GM18951 (cell line): ENCODE data around the gene CDH26.

Source experiments
- POLR2A ChIP-seq: IDR thresholded peaks from 4 replicates; pipeline ENCODE4 v1.6.1; 2011; ENCODE audit warnings: mild to moderate bottlenecking; ENCODE audit not compliant: insufficient read length, insufficient read depth; ENCODE audit errors: extremely low read depth
- in situ Hi-C: fragments of 300-500 bp; cut with MboI; formaldehyde crosslinking; loops from one replicate; pipeline ENCODE4 v1.12.0; 2022; ENCODE audit warnings: low sequenced_read_pairs, mixed read lengths, inconsistent platforms; ENCODE audit not compliant: unreplicated experiment

The CDH26 gene

DNA sequence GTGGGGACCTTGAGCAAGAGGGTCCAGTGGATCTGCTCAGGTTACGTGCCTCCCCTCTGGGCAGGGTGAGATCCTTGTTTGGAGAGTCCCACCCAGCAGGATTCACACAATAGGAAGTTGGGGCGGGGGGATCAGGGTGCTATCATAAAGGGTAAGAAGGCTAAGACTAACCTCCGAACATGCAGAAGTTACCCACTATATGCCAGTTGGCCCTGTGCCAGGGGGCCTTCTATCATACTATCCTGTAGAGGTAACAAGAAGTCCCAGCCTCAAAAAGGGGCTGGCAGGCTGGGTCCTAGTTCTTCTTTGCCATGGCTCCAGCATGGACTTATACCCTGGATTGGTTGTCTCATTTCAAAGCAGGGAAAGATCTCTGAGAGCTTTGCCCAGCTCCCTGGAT, 94.1 kb downstream of the CDH26 start:
- in situ Hi-C loops, result no loop called here
- no peak for TF ChIP-seq POLR2A

DNA sequence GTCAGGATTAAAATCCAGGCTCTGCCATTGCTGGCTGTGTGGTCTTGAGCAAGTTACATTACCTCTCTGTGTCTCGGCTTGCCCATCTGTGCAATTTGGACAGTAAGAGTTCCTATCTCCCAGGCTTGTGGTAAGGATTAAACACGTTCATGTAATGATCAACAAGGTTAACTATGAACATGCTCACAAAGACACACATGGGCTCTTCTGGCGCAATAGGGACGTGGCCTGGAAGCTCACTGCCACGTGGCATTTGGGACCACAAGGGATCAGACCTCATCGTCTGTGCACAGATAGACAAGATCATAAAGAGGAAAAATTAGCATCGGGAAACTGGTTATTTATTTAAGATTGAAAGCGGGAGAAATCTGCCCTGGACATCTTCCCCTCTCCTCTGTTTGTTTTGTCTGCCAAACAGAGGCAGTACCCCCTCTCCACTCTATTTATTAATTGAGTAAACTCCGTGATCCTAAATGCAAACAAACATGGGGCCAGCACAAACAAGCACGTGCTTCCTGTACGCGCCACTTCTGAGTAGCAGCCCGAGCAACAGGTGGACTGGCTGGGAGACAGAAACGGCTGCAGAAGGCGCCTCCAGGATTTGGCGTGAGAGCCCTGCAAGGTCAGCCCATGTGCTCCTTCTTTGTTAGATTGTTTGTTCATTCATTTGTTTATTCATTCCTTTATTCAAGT, 95.0 kb downstream of the CDH26 start:
- no peak for TF ChIP-seq POLR2A
- in situ Hi-C loops, result no loop called here

DNA sequence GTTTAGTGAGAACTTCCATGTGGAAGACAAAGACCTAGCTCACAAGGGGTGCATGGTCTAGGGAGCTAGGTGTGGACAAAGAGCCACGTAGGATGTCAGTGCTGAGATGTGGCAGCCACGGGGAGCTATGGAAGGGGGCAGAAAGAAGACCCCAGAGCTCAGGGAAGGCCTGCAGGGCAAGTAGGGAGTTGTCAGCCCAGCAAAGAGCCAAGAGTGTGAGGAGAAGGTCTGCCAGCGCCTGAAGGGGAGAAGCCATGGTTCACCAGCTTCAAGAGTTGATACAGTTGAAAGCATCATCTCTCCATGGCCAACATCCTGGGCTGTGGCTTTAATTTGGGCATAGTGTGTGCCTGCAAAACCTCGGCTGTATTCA, 95.6 kb downstream of the CDH26 start:
- in situ Hi-C loops, result no loop called here
- TF ChIP-seq POLR2A, result no peak

DNA sequence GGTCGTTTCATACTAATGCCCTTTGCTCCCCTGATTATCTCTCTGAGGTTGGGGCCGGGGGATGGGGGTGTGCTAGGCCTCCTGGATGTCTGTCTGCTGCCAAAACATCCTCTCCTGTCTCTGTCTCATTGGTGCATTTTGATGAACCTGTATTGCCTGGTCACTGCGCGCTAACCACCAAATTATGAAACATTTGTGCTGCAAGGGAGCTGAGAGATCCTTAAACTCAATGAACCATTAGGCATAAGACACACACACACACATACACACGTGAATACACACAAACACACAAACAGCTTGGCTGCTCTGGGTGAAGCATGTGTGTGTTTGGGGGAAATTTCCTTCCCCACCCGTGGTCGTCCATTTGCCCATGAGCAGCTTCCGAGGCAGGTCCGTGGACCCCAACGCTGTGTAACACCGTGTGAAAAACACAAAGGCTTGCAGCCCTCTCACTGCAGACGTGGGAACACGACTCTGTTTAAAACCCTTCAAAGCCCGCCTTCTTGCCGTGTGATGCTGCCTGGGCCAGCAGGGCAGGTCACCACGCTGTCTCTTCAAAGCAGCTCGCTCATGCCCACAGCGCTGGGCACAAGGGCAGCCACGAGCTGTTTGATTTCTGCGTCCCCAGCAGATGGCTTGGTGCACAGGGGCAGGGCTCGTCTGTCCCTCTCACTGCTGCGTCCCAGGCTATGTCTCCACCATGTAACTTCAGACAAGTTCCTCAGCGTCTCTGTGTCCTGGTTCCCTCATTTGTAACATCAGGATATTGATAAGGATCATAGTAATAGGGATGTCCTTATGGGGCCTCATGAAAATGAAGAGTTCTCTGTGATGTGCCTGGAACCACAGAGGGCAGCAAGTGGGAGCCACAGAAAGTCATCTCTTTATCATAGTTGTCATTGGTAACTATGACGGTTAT, 96.8 kb downstream of the CDH26 start:
- in situ Hi-C loops, result no loop called here
- TF ChIP-seq POLR2A, result no peak

DNA sequence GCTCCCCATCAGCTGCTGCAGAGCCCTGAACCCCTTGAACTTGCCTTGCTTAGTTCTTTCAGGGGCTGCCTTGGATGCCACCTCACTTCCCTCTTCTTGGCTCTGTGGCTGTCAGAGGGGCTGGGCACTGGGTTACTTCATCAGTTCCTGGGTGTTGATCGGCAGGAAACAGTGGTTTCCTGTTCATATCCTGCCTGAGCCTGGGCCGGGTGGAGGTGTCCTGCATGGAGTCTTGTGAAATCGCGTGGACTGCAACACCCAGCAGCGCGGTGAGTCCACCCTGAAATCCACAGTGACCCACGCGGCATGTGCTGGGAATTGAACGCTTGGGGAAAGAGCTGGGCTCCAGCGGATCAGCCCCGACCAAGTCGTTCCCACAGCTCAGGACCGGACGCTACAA, 97.5 kb downstream of the CDH26 start:
- peak; percentile 56 for TF ChIP-seq POLR2A
- in situ Hi-C loops, result no loop called here

DNA sequence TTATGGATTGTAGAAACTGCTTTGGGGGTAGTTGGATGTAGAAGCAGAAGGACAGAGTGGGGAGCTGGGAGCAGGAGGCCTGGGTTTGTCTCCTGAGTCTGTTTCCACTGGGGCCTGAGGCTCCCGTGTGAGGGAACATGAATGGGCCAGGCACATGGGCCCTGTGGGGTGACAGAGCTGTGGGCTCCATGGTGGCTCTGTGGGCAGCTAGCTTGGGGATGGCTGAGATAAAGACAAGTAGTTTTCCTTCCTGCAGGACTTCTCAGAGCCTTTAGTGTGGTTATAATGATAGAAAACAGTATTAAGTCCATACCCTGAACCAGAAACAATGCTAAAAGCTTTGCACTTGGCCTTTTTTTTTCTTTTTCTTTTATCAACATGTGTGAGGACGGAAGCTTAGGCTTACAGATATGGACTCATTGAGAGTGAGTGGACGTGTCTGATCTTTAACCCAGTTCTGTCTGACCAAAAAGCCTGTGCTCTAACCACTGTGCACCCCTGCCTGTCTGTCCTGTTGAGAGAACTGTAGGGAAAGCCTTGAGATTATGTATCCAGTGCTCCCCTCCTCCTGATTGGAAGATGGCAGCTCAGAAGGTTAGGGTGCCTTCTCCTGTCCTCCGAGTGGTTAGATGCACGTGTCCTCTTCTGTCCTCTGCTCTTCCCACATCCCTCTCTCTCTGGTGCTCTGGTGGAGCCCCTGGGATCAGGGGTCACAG, 98.3 kb downstream of the CDH26 start:
- in situ Hi-C loops, result no loop called here
- no peak for TF ChIP-seq POLR2A

DNA sequence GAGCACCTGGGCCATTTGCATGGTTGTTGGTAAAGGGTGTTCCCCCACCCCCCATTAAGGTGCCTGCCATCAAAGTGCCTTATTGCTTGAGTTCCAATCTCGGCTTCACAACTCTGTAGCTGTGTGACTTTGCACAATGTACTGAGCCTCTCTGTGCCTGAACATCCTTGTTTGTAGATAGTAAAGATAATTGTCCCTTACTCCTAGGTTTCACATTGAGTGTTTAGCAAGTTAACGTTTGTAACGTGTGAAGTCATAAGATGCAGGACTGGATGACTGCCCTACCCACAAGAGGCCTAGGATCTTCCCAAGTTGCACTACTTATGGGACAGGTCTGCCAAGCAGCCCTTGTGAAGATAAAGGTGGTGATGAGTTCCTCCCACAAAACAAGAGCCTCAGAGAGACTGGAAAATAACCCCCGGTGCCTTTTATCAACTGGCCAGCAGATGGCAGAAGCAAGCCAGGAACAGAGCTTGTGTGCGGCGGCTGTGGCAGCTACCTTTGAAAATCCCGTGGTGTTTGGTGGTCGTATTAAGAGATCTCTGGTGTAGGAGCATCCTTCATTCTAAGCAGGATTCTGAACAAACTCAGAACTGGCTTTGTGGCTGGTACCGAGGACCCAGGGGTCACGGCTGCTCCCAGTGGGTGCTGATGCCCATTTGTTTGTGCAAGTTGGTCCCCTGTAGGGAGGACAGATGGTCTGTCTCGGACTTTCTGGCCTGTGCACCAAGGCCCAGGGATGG, 99.1 kb downstream of the CDH26 start:
- in situ Hi-C loops, result no loop called here
- no peak for TF ChIP-seq POLR2A

DNA sequence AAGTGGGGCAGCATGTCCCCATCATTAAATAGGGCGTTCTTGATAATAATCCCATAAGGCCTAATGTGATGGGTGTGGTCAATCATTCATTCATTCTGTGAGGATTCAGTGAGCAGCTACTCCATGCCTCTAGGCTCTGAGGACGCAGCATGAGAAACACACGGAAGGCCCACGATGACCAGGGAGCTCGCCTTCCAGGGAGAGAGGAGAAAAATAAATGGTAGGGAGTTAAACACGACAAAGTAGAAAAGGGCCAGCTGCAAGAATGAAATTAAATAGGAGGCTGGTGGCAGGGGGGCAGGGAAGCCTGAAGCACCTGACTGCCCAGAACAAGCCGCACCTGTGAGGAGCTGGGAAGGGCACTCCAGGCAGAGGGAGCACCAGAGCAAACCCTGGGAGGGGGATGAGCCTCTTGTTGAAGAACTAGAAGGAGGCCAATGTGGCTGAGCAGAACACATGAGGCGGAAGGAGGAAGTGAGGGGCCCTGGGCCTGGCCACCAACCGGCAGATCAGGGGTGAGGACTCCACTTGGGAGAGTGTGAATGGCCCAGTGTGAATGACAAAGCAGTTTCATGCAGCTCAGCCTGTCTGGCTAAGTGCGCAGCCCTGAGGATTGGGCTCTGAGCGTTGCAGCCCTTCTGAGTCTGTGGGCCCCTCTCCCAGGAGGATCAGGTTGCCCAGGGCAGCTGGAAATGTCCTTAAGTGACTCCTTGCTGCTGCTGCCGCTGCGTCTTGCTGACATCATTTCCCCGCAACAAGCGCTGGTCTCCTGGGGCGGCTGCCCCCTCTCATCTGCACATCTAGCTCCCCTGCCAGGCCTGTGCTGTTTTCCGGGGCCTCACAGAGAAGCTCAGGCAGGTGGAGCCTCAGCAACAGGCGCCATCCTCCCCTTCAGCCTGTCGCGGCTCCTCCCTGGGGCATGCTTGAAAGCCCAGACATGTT, 99.9 kb downstream of the CDH26 start:
- in situ Hi-C loops, result no loop called here
- no peak for TF ChIP-seq POLR2A

DNA sequence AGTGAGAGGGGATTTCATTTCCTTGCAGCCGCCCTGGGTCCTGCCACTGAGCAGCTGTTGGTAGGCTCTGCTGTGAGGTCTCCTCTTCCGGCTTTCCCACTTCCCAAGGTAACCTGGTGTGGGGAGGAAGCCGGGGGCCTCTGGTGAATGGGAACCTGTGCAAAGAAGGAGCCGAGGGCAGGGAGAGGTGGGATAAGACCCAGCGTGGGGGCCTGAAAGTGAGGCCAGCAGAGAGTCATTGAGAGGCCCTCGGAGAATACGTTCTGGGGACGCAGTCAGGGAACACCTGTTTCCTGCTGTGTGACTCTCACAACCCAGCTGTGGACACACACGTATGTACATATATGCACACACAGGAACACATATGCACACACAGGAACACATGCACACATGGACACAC, 100.7 kb downstream of the CDH26 start:
- in situ Hi-C loops, result no loop called here
- TF ChIP-seq POLR2A, result no peak

DNA sequence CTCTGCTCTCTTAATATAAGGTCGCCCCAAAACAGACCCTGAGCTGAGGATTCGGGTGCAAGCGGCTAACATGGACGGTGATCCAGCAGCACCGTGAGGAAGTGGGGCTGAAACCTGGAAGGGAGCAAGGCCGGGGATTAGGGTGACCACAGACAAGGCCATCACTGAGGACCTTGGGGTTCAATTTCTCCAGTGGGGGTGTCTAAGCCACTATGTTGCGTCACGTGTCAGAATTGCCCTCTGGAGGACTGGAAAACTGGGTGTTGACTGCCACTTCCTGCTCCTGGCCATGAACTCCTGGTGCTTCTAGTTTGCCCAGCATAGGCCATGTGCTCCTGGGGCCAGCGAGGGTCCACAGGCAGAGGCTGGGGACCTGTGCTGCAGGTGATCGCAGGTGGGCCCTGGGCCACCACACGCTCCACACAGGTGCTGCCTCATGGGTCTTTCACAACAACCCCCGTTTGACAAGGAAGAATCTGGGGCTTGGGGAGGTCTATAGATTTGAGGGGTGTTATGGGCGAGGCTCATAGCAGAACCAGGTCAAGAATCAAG, 101.9 kb downstream of the CDH26 start:
- in situ Hi-C loops, result no loop called here
- no peak for TF ChIP-seq POLR2A

DNA sequence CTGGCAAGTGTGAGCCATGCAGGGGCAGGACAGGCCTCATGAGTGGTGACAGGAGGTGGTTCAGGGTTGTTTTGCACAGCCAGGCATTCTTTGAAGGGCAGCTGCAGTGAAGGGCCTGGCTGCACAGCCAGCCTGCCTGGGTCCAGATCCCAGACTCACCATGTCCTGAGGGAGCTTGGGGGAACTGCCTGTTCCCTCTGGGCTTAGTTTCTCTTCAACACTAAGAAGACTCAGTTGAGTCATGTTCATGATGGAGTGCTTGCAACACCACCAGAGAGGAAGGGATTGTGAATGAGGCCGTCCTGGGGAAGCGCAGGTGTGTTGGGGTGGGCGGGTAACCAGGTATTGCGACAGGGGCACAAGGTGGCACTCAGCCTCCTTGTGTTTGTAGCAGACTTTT, 102.4 kb downstream of the CDH26 start:
- in situ Hi-C loops, result no loop called here

More for the DNA sequence above, 102.4 kb downstream of the CDH26 start:
- no peak for TF ChIP-seq POLR2A
